Naive thymus-derived CD4-positive, alpha-beta T cell (primary cell): ENCODE results near the gene DENND1A. TPM values are rescaled to one million over a fixed set of nuclear protein-coding genes. Genes with fewer than 3 reads are reported as not detected.

Source experiments
- ATAC-seq: fragments of 150-1000 bp; cut with Tn5 transposase; 2 replicates; pipeline ENCODE4 v1.10.0; 2021; ENCODE audit warnings: mild to moderate bottlenecking, moderate library complexity
- CTCF ChIA-PET: fragments of 350-600 bp; sonication (Branson Sonifier 250); formaldehyde crosslinking; loops from one replicate; lab custom pipeline; 2021; ENCODE audit warnings: antibody characterized with exemption; lab: Charles Lee
- POLR2A ChIA-PET: fragments of 350-600 bp; sonication (Branson Sonifier 250); formaldehyde crosslinking; loops from one replicate; lab custom pipeline; 2021; ENCODE audit warnings: antibody characterized with exemption, inconsistent platforms; lab: Charles Lee
- DNase-seq, 9 donors: peaks; one replicate each; pipeline versions ENCODE4 v3.0.0 to v3.0.0-alpha.2; 2020 to 2022; ENCODE audit warnings: mixed read lengths in 1 of 9
- H3K27ac ChIP-seq: one replicate; pipeline ENCODE4 v1.7.0; 2013; ENCODE audit warnings: mild to moderate bottlenecking, low read depth, low read length, moderate library complexity
- H3K27me3 ChIP-seq, 2 donors: one replicate each; pipeline ENCODE4 v1.7.0; 2013; ENCODE audit warnings: low read length in 2 of 2, mild to moderate bottlenecking in 2 of 2, moderate library complexity in 2 of 2; ENCODE audit not compliant: control insufficient read depth in 2 of 2, insufficient read depth in 2 of 2
- H3K36me3 ChIP-seq, 3 experiments: 1 replicate in 2 of 3; 2 replicates in 1 of 3; pipeline ENCODE4 v1.7.0; 2013; ENCODE audit warnings: low read length in 3 of 3, mild to moderate bottlenecking in 3 of 3, moderate library complexity in 1 of 3; ENCODE audit not compliant: insufficient read depth in 3 of 3, control insufficient read depth in 2 of 3
- H3K4me1 ChIP-seq, 2 donors: one replicate each; pipeline ENCODE4 v1.7.0; 2013; ENCODE audit warnings: low read length in 2 of 2, mild to moderate bottlenecking in 2 of 2, moderate library complexity in 1 of 2; ENCODE audit not compliant: control insufficient read depth in 2 of 2, insufficient read depth in 2 of 2
- H3K4me3 ChIP-seq: 2 replicates; pipeline ENCODE4 v1.7.0; 2013; ENCODE audit warnings: mild to moderate bottlenecking, low read length
- H3K9me3 ChIP-seq, 3 experiments: 1 replicate in 2 of 3; 2 replicates in 1 of 3; pipeline ENCODE4 v1.7.0; 2013; ENCODE audit warnings: low read length in 3 of 3; ENCODE audit not compliant: control insufficient read depth in 2 of 3
- H3K27ac Mint-ChIP-seq, 9 donors: one replicate each; pipeline ENCODE4 v1.8.0; 2020 to 2022; ENCODE audit warnings: mixed read lengths in 9 of 9, mild to moderate bottlenecking in 8 of 9, moderate library complexity in 5 of 9, inconsistent platforms in 2 of 9
- H3K27me3 Mint-ChIP-seq, 5 donors: one replicate each; pipeline ENCODE4 v1.8.0; 2021 to 2022; ENCODE audit warnings: mixed read lengths in 5 of 5, mild to moderate bottlenecking in 1 of 5
- H3K36me3 Mint-ChIP-seq, 5 donors: one replicate each; pipeline ENCODE4 v1.8.0; 2020 to 2022; ENCODE audit warnings: mixed read lengths in 5 of 5, mild to moderate bottlenecking in 3 of 5, inconsistent platforms in 1 of 5
- H3K4me1 Mint-ChIP-seq, 7 donors: one replicate each; pipeline ENCODE4 v1.8.0; 2020 to 2022; ENCODE audit warnings: mixed read lengths in 7 of 7, mild to moderate bottlenecking in 3 of 7, inconsistent platforms in 1 of 7
- H3K4me3 Mint-ChIP-seq, 10 donors: one replicate each; pipeline ENCODE4 v1.8.0; 2020 to 2022; ENCODE audit warnings: mild to moderate bottlenecking in 10 of 10, mixed read lengths in 10 of 10, moderate library complexity in 6 of 10, inconsistent platforms in 2 of 10
- H3K9me3 Mint-ChIP-seq, 11 donors: one replicate each; pipeline ENCODE4 v1.8.0; 2020 to 2022; ENCODE audit warnings: mixed read lengths in 11 of 11, mild to moderate bottlenecking in 4 of 11, inconsistent platforms in 1 of 11, moderate library complexity in 1 of 11
- intact Hi-C, 2 donors: fragments of 100-400 bp; cut with micrococcal nuclease; formaldehyde crosslinking; loops; one replicate each; pipeline ENCODE4 v1.15.1; 2023
- polyA plus RNA-seq, 2 donors: library from polyadenylated mRNA; unstranded; fragments of 300-500 nt; fragmentation: Illumina TruSeq; gene quantifications; one replicate each; pipeline ENCODE4 v1.2.3, GENCODE V29; 2021
- total RNA-seq, 6 experiments: library from RNA in 5 of 6; stranded (reverse) in 5 of 6; gene quantifications; 1 replicate in 5 of 6; 2 replicates in 1 of 6; pipeline ENCODE4 v1.2.3 and lab custom pipeline; 2021 to 2026

DENND1A gene
- total and polyA plus RNA-seq, 7 experiments from 2014 or later, result 4.6 to 41.1 (median 16.5) TPM

DNA sequence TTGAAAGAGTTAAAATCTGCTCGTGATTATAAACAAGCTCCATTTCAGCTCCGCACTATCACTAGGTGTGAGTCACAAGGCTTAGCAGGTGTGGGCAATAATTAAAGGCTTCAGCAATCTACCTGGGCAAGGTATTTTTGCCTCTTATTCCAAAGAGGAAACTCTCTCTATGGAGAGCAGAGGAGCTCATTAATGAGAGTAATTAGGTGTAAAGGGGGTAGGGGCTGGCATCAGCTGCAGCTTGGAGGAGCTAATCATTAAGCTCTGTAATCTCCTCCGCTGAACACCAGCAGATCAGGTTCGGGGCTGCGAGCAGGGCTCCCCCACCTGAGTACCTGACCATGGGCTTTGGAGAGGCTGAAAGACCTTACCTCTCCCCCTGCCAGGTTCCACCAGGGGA is 444.7 kb downstream of the DENND1A start:
- Mint-ChIP-seq H3K36me3 (peaks cover 0 to 21% (median 0%) of the 10 kb centered on the region in 5 donors), H3K27me3 (no peaks in the 10 kb centered on the region), H3K4me1 (peaks cover 0 to 8% (median 0%) of the 10 kb centered on the region in 7 donors), H3K9me3 (no peaks in the 10 kb centered on the region), H3K27ac (no peak overlapping the region), H3K4me3 (no peak overlapping the region)
- Histone ChIP-seq H3K27ac (no peak overlapping the region), H3K4me3 (no peak overlapping the region), H3K9me3 (no peaks in the 10 kb centered on the region), H3K27me3 (no peaks in the 10 kb centered on the region), H3K4me1 (no peaks in the 10 kb centered on the region), H3K36me3 (no peaks in the 10 kb centered on the region)
- POLR2A ChIA-PET, result no interaction called here
- no peak for DNase-seq
- intact Hi-C loops, result no loop called here
- CTCF ChIA-PET, result no interaction called here
- ATAC-seq, result no peak

DNA sequence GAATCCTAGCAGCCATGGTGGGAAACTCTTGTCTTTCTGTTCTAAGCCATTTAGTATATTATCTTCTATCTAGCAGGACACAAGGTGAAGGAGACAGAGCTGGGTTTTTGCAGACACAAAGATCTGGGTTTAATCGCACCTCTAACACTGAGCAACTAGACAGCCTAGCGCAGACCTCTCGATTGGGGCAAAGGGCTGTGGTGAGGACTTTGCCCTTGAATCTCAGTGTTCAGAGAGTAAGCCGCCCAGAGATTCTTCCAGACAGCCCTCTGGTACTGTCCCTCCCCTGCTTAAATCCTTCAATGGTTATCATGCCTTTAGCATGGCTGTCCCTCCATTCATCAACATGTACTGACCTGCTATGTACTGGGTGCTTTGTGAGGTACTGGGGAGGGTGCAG is 445.8 kb downstream of the DENND1A start:
- ATAC-seq (no peak), DNase-seq (no peak)
- Mint-ChIP-seq H3K4me1 (peaks cover 0 to 8% (median 0%) of the 10 kb centered on the region in 7 donors), H3K27me3 (no peaks in the 10 kb centered on the region), H3K9me3 (no peaks in the 10 kb centered on the region), H3K36me3 (peaks cover 0 to 18% (median 0%) of the 10 kb centered on the region in 5 donors), H3K4me3 (no peak overlapping the region), H3K27ac (no peak overlapping the region)
- no peaks in the 10 kb centered on the region for H3K36me3 ChIP-seq
- no peaks in the 10 kb centered on the region for H3K9me3 ChIP-seq
- no peaks in the 10 kb centered on the region for H3K4me1 ChIP-seq
- H3K27me3 ChIP-seq, result no peaks in the 10 kb centered on the region
- H3K4me3 ChIP-seq, result no peak overlapping the region
- H3K27ac ChIP-seq, result no peak overlapping the region
- CTCF ChIA-PET, result no interaction called here
- intact Hi-C loops, result no loop called here
- POLR2A ChIA-PET, result no interaction called here

DNA sequence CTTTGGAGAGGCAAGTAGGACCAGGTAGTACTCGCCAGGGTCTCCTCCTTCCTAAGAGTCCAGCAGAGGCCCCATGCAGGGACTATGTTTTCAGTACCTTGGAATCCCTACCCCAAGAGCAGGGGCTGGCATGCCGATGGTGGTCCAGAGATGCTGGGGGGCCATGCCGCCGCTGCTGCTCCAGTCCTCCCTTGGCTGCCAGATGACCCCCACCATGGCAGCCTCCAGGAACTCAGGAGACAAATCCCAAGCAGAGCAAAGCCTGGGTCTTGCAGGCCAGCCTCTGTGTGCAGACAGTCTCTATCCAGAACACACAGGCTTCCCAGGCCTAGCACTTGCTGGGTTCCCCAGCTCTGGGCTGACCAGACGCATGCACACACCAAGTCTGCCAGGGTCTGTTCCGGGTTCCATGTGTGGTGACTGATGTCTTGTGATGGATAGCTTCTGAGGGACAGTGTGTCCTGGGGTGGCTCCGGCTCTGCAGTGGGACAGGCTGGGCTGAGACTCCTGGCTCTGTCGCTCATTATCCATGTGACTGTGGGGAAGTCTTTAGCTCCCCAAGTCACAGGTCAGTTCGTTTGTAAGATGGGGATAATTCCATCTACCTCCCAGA is 446.6 kb downstream of the DENND1A start:
- H3K9me3 ChIP-seq, result no peaks in the 10 kb centered on the region
- H3K27me3 ChIP-seq, result no peaks in the 10 kb centered on the region
- no peak overlapping the region for H3K27ac ChIP-seq
- DNase-seq (no peak), ATAC-seq (no peak)
- no peaks in the 10 kb centered on the region for H3K36me3 ChIP-seq
- ChIA-PET CTCF (no interaction called here), POLR2A (no interaction called here)
- Mint-ChIP-seq H3K9me3 (no peaks in the 10 kb centered on the region), H3K36me3 (peaks cover 0 to 14% (median 0%) of the 10 kb centered on the region in 5 donors), H3K4me1 (peaks cover 0 to 7% (median 0%) of the 10 kb centered on the region in 7 donors), H3K27me3 (no peaks in the 10 kb centered on the region), H3K4me3 (no peak overlapping the region), H3K27ac (no peak overlapping the region)
- H3K4me1 ChIP-seq, result no peaks in the 10 kb centered on the region
- no peak overlapping the region for H3K4me3 ChIP-seq
- intact Hi-C loops, result no loop called here

DNA sequence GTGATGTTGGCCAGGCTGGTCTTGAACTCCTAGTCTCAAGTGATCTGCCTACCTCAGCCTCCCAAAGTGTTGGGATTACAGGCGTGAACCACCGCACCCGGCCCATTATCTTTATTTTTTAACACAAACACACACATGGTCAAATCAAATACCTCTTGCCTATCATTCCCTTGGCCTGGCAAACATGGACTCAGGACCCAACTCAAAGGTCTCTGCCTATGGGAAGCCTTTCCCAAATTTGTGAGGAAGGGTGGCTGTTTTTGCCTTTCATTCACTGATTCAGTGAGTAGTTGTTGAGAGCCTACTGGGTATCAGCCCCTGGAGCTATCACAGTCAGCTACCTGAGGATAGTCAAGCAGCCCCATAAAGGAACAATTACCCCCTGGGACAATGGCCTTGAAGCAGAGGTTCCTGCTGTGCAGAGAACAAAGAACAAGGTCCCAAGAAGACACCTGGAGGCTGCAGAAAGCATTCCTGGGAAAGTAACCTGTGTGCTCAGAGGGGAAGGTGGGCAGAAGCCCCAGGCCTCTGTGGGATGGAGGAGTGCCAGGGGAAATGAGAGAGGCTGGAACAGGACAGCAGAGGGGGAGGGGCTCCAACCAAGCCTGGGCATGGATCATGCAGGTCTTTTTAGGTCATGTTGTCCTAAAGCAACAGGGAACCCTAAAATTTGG is 447.5 kb downstream of the DENND1A start:
- CTCF ChIA-PET, result no interaction called here
- Histone ChIP-seq H3K9me3 (no peaks in the 10 kb centered on the region), H3K27me3 (no peaks in the 10 kb centered on the region), H3K4me3 (no peak overlapping the region), H3K36me3 (no peaks in the 10 kb centered on the region), H3K27ac (no peak overlapping the region), H3K4me1 (no peaks in the 10 kb centered on the region)
- no peak for DNase-seq
- Mint-ChIP-seq H3K4me1 (peaks cover 0 to 2% (median 0%) of the 10 kb centered on the region in 7 donors), H3K36me3 (peaks cover 0 to 14% (median 0%) of the 10 kb centered on the region in 5 donors), H3K27ac (no peak overlapping the region), H3K9me3 (no peaks in the 10 kb centered on the region), H3K4me3 (no peak overlapping the region), H3K27me3 (no peaks in the 10 kb centered on the region)
- intact Hi-C loops, result no loop called here
- ATAC-seq, result no peak
- POLR2A ChIA-PET, result no interaction called here

DNA sequence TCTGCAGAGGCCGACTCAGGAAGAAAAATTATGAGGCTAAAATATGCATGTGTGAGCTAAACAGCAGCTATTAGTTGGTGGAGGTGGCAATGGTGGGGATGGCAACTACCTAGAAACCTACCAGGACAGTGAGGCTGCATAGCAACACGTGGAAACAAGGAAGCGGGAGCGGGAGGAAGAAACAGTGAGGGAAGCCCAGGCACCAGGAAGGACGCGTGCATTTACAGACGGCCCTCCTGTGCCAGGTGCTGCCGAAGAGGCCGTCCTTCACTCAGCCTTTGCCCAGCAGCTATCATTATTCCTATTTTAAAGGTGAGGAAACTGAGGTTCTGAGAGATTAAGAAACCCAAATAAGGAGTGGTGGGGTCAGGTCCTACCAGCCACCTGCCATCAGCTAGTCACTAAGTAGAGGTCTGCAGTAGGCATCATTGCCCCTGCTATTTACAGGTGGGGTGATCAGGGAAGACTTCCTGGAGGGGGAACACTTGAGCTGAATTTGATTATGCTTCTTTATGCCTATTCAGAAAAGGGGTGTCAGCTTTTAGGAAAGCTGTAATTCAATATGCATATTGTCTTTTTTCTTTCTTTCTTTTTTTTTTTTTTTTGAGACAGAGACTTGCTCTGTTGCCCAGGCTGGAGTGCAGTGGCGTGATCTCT is 448.6 kb downstream of the DENND1A start:
- Mint-ChIP-seq H3K27ac (no peak overlapping the region), H3K9me3 (no peaks in the 10 kb centered on the region), H3K4me1 (peaks cover 0 to 2% (median 0%) of the 10 kb centered on the region in 7 donors), H3K27me3 (no peaks in the 10 kb centered on the region), H3K4me3 (no peak overlapping the region), H3K36me3 (peaks cover 0 to 5% (median 0%) of the 10 kb centered on the region in 5 donors)
- ATAC-seq, result no peak
- no peaks in the 10 kb centered on the region for H3K4me1 ChIP-seq
- H3K36me3 ChIP-seq, result no peaks in the 10 kb centered on the region
- H3K27ac ChIP-seq, result no peak overlapping the region
- no peak for DNase-seq
- CTCF ChIA-PET, result no interaction called here
- H3K9me3 ChIP-seq, result no peaks in the 10 kb centered on the region
- no peaks in the 10 kb centered on the region for H3K27me3 ChIP-seq
- intact Hi-C loops, result no loop called here
- POLR2A ChIA-PET, result no interaction called here
- H3K4me3 ChIP-seq, result no peak overlapping the region

DNA sequence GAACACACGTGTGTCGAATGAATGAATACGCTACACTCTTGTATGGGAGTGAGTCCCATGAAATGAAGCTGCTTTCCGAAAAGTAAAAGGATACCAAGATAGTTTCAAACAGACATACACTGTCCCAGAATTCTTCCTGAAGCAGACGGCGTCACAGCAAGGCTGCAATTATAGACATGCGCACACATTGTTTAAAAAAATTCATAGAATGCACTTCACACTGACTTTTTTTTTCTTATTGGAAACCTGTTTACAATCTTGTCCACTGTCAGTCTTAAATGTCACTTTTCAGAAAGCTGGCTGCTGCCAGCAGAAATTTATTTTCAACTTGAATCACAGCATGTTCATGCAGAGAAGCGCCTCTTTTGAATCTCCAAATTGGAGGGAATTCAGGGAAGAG is 449.1 kb downstream of the DENND1A start:
- intact Hi-C loops, result no loop called here
- Mint-ChIP-seq H3K4me1 (peaks cover 0 to 2% (median 0%) of the 10 kb centered on the region in 7 donors), H3K36me3 (peaks cover 0 to 5% (median 0%) of the 10 kb centered on the region in 5 donors), H3K4me3 (no peak overlapping the region), H3K27ac (no peak overlapping the region), H3K27me3 (no peaks in the 10 kb centered on the region), H3K9me3 (no peaks in the 10 kb centered on the region)
- H3K9me3 ChIP-seq, result no peaks in the 10 kb centered on the region
- H3K36me3 ChIP-seq, result no peaks in the 10 kb centered on the region
- no peak for DNase-seq
- H3K27ac ChIP-seq, result no peak overlapping the region
- no peaks in the 10 kb centered on the region for H3K4me1 ChIP-seq
- no peak for ATAC-seq
- ChIA-PET POLR2A (no interaction called here), CTCF (no interaction called here)
- no peaks in the 10 kb centered on the region for H3K27me3 ChIP-seq
- no peak overlapping the region for H3K4me3 ChIP-seq
